ENCODE data around the gene PPHLN1. TPM values are rescaled to one million over a fixed set of nuclear protein-coding genes. Genes with fewer than 3 reads are reported as not detected.

The PPHLN1 gene
- total RNA-seq, 1 donor from 2014 or later, result 65.3 TPM

- peaks cover 6% of the 10 kb centered on the region for H3K36me3 ChIP-seq (ENCODE audit: insufficient read depth, low read length)
- peak overlapping the region; percentile 62 for H3K4me2 ChIP-seq (ENCODE audit: low read length)
- H4K20me1 ChIP-seq (ENCODE audit: insufficient read depth, low read length), result no peaks in the 10 kb centered on the region
- no peaks in the 10 kb centered on the region for H3K36me3 Mint-ChIP-seq (ENCODE audit: low read depth, unreplicated experiment)
- DNase-seq (ENCODE audit: low read depth) (peak; percentile 72), FAIRE-seq (no peak)
- H3K79me2 ChIP-seq (ENCODE audit: insufficient read depth, low read length), result peaks cover 3% of the 10 kb centered on the region
- no peaks in the 10 kb centered on the region for H3K27me3 Mint-ChIP-seq (ENCODE audit: low read depth, unreplicated experiment)
- peak overlapping the region; percentile 83 for H3K27ac Mint-ChIP-seq (ENCODE audit: unreplicated experiment)
- H2AFZ ChIP-seq (ENCODE audit: low read depth, low read length), result no peak overlapping the region
- H3K9ac ChIP-seq (ENCODE audit: low read length), result no peak overlapping the region
- H3K4me1 Mint-ChIP-seq (ENCODE audit: low read depth, unreplicated experiment), result peaks cover 17% of the 10 kb centered on the region
- no peaks in the 10 kb centered on the region for H3K27me3 ChIP-seq (ENCODE audit: insufficient read depth, low read length)
- no peak overlapping the region for H3K4me3 Mint-ChIP-seq (ENCODE audit: unreplicated experiment)
- peak overlapping the region; percentile 43 for H3K27ac ChIP-seq (ENCODE audit: low read depth, low read length)
- TF ChIP-seq EZH2 (IDR thresholded peaks at IDR 0.05; ENCODE audit: insufficient read depth, low read length) (no peak), CTCF (IDR thresholded peaks at IDR 0.05; ENCODE audit: insufficient read depth, low read depth, low read length) (no peak)
- H3K4me3 ChIP-seq (ENCODE audit: insufficient read depth, low read depth, low read length), result peak overlapping the region; percentile 21
- no peaks in the 10 kb centered on the region for H3K9me3 ChIP-seq (ENCODE audit: insufficient read depth, low read depth, low read length)
- H3K9me3 Mint-ChIP-seq (ENCODE audit: unreplicated experiment), result no peaks in the 10 kb centered on the region
- peaks cover 18% of the 10 kb centered on the region for H3K4me1 ChIP-seq (ENCODE audit: insufficient read depth, low read length)
Observed at GRCh38 chr12:42426746-42427145, 100.8 kb downstream of the PPHLN1 start.

GRCh38 chr12:42428850-42429249, 102.9 kb downstream of the PPHLN1 start:
- Mint-ChIP-seq H3K36me3 (ENCODE audit: low read depth, unreplicated experiment) (no peaks in the 10 kb centered on the region), H3K27me3 (ENCODE audit: low read depth, unreplicated experiment) (no peaks in the 10 kb centered on the region), H3K4me1 (ENCODE audit: low read depth, unreplicated experiment) (peaks cover 11% of the 10 kb centered on the region), H3K4me3 (ENCODE audit: unreplicated experiment) (no peak overlapping the region), H3K27ac (ENCODE audit: unreplicated experiment) (no peak overlapping the region), H3K9me3 (ENCODE audit: unreplicated experiment) (no peaks in the 10 kb centered on the region)
- Histone ChIP-seq H3K4me1 (ENCODE audit: insufficient read depth, low read length) (peaks cover 13% of the 10 kb centered on the region), H3K4me2 (ENCODE audit: low read length) (no peak overlapping the region), H3K9ac (ENCODE audit: low read length) (no peak overlapping the region), H3K27ac (ENCODE audit: low read depth, low read length) (no peak overlapping the region), H4K20me1 (ENCODE audit: insufficient read depth, low read length) (no peaks in the 10 kb centered on the region), H3K36me3 (ENCODE audit: insufficient read depth, low read length) (peaks cover 6% of the 10 kb centered on the region), H3K9me3 (ENCODE audit: insufficient read depth, low read depth, low read length) (no peaks in the 10 kb centered on the region), H2AFZ (ENCODE audit: low read depth, low read length) (no peak overlapping the region), H3K27me3 (ENCODE audit: insufficient read depth, low read length) (no peaks in the 10 kb centered on the region), H3K4me3 (ENCODE audit: insufficient read depth, low read depth, low read length) (no peak overlapping the region), H3K79me2 (ENCODE audit: insufficient read depth, low read length) (peaks cover 3% of the 10 kb centered on the region)
- no peak for DNase-seq (ENCODE audit: low read depth)
- FAIRE-seq, result no peak
- no peak for TF ChIP-seq EZH2 (IDR thresholded peaks at IDR 0.05; ENCODE audit: insufficient read depth, low read length)
- no peak for TF ChIP-seq CTCF (IDR thresholded peaks at IDR 0.05; ENCODE audit: insufficient read depth, low read depth, low read length)

- Histone ChIP-seq H3K27ac (ENCODE audit: low read depth, low read length) (no peak overlapping the region), H2AFZ (ENCODE audit: low read depth, low read length) (no peak overlapping the region), H3K4me1 (ENCODE audit: insufficient read depth, low read length) (no peaks in the 10 kb centered on the region), H3K4me3 (ENCODE audit: insufficient read depth, low read depth, low read length) (no peak overlapping the region), H3K79me2 (ENCODE audit: insufficient read depth, low read length) (no peaks in the 10 kb centered on the region), H3K36me3 (ENCODE audit: insufficient read depth, low read length) (peaks cover 6% of the 10 kb centered on the region), H3K9me3 (ENCODE audit: insufficient read depth, low read depth, low read length) (no peaks in the 10 kb centered on the region), H3K4me2 (ENCODE audit: low read length) (no peak overlapping the region), H3K9ac (ENCODE audit: low read length) (no peak overlapping the region), H4K20me1 (ENCODE audit: insufficient read depth, low read length) (no peaks in the 10 kb centered on the region), H3K27me3 (ENCODE audit: insufficient read depth, low read length) (no peaks in the 10 kb centered on the region)
- Mint-ChIP-seq H3K4me1 (ENCODE audit: low read depth, unreplicated experiment) (peaks cover under 1% of the 10 kb centered on the region), H3K9me3 (ENCODE audit: unreplicated experiment) (no peaks in the 10 kb centered on the region), H3K27ac (ENCODE audit: unreplicated experiment) (no peak overlapping the region), H3K27me3 (ENCODE audit: low read depth, unreplicated experiment) (no peaks in the 10 kb centered on the region), H3K4me3 (ENCODE audit: unreplicated experiment) (no peak overlapping the region), H3K36me3 (ENCODE audit: low read depth, unreplicated experiment) (no peaks in the 10 kb centered on the region)
- no peak for DNase-seq (ENCODE audit: low read depth)
- no peak for TF ChIP-seq EZH2 (IDR thresholded peaks at IDR 0.05; ENCODE audit: insufficient read depth, low read length)
- no peak for TF ChIP-seq CTCF (IDR thresholded peaks at IDR 0.05; ENCODE audit: insufficient read depth, low read depth, low read length)
- FAIRE-seq, result no peak
Observed at GRCh38 chr12:42432517-42433140, 106.7 kb downstream of the PPHLN1 start.
